Retinal pigment epithelial cell (primary cell): ENCODE results near the gene DCN.

ENCODE experiments used
- DNase-seq: peaks from one replicate; pipeline ENCODE4 v3.0.0-alpha.2; 2010; ENCODE audit warnings: low read depth
- H3K4me3 ChIP-seq: 2 replicates; pipeline ENCODE4 v1.5.1; 2011; ENCODE audit warnings: mild to moderate bottlenecking, low read length, control low read depth, moderate library complexity
- TF ChIP-seq, protein P1 (sequence below): conservative IDR thresholded peaks from 2 replicates; pipeline ENCODE4 v1.5.1; 2011; ENCODE audit warnings: low read depth, low read length, control low read depth, inconsistent platforms

The DCN gene

DNA sequence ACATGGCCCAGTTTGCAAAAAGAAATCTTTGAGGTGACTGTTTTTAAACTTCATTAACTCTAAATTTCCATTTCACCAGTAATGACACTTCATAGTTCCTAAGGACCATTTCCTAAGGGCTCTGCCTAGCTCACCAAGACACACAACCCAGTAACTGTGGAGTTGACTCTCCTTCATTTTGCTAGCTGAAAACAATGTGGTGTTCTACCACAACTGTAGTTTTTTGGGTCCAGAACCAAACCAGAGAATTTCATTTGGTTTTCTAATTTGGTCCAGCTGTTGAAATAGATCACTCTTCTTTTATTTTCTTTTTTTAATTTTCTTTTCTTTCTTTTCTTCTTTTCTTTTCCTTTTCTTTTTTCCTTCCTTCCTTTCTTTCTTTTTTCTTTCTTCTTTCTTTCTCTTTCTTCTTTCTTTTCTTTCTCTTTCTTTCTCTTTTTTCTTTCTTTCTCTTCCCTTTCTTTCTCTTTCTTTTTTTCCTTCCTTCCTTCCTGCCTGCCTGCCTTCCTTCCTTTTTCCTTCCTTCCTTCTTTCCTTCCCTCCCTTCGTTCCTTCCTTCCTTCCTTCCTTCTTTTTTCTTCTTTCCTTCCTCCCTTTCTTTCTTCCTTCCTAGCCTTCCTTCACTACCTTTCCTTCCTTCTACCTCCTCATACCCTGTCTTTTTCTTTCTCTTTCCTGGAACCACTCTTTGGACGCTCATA, 52.8 kb downstream of the DCN start:
- H3K4me3 ChIP-seq, result no peak overlapping the region
- TF ChIP-seq, protein P1, sequence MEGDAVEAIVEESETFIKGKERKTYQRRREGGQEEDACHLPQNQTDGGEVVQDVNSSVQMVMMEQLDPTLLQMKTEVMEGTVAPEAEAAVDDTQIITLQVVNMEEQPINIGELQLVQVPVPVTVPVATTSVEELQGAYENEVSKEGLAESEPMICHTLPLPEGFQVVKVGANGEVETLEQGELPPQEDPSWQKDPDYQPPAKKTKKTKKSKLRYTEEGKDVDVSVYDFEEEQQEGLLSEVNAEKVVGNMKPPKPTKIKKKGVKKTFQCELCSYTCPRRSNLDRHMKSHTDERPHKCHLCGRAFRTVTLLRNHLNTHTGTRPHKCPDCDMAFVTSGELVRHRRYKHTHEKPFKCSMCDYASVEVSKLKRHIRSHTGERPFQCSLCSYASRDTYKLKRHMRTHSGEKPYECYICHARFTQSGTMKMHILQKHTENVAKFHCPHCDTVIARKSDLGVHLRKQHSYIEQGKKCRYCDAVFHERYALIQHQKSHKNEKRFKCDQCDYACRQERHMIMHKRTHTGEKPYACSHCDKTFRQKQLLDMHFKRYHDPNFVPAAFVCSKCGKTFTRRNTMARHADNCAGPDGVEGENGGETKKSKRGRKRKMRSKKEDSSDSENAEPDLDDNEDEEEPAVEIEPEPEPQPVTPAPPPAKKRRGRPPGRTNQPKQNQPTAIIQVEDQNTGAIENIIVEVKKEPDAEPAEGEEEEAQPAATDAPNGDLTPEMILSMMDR, result no peak
- DNase-seq, result no peak

DNA sequence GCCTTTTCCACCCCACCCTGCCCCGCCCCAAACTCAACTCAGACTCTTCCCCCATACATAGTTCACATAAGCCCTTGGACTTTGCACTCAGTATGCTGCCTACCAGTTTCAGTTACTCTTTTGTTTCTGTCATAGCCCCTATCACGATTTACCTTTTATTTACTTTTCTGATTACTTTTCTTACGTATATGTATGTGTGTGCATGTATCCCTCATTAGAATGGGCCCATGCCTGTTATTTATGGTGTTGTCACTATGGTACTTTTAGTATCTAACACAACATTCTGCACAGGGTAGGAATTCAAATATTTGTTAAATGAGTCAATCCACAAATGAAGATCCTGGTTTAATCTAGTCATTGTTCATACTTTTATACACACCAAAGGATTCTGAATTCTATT, 54.9 kb downstream of the DCN start:
- no peak overlapping the region for H3K4me3 ChIP-seq
- TF ChIP-seq, protein P1, result no peak
- no peak for DNase-seq

DNA sequence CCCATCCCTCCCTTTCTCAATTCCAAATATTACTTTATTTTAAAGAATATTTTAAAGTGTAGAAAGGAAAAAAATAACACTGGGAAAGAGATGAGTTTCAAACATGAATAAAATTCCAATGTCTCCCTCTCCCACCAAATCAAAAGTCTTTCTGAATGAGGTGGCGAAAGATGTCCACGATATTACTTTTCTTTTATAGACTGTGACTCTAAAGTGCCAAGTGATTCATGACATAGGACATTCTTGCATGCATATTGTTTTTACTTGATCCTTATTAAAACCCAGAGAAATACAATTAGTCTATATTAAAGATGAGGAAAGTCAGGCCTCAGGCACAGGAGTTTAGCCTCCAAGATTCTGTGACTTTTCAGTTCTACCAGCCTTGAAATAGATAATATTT, 55.3 kb downstream of the DCN start:
- no peak overlapping the region for H3K4me3 ChIP-seq
- DNase-seq, result no peak
- TF ChIP-seq, protein P1, result no peak

DNA sequence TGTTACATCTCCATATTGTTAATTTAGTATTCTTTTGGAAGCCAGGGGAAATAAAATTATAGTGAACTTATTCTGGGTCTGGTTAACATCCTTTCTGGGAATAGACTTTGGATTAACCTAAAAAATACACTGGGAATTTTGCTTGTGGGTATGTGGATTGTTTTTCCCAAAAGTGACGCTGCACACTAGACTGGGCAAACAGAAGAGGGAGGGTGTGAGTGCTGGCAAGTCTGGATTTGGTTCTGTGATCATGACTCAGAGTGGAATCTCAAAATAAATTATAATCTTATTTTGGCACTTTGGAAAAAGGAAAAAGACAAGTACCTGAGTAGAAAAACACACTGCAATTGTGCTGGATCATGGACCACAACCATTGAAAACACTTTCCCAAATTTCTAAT, 56.1 kb downstream of the DCN start:
- TF ChIP-seq, protein P1, result no peak
- DNase-seq, result no peak

DNA sequence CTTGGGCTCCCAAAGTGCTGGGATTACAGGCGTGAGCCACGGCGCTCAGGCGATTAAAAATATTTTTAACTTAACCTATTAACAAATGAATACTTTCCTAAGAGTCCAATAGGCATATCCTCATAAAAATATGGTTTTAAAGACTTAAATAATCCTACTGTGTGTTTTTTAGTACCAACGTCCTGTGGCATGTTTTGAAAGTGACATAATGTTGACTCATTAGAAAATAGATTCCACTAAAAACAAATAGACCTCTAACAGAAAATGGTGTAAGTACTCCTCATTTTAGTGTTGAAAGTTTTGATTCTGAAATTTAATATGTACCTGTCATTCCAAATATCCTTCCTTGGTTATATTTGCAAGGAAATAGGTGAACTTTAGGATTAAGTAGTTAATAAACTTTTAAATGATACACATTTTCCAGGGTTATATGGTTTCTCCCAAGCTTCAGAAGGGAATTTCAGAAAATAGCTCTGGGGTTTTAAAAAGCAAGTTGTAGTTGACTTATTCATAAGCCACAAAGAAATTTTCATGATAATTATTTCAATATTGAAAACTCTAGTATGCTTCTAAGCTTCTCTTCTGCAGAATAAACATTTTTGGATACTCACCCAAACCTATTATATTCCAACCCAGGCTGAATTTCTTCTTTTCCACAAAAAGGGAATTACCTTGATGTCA, 59.2 kb downstream of the DCN start:
- H3K4me3 ChIP-seq, result no peak overlapping the region
- DNase-seq, result no peak
- TF ChIP-seq, protein P1, result no peak

More for the DNA sequence above, 56.1 kb downstream of the DCN start:
- H3K4me3 ChIP-seq, result no peak overlapping the region

DNA sequence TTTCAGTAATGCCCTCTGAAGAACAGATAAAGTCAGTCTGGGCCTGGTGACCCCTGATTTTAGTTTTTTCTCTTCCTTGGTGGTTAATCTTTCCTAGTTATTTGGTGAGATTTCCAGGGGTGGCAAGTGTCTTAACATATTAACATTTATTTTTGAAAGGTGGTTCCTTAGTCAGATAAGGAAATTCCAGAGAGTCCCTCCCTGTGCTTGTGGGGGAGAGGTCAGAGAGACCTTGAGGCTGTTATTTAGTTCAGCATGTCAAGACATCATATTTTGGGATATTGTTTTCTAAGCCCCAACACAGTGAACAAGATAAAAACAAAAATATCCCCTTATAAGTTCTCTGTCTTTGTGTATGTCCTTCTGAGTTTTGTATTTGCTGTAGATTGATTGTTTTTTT, 61.8 kb downstream of the DCN start:
- TF ChIP-seq, protein P1, result no peak
- H3K4me3 ChIP-seq, result no peak overlapping the region
- DNase-seq, result no peak

DNA sequence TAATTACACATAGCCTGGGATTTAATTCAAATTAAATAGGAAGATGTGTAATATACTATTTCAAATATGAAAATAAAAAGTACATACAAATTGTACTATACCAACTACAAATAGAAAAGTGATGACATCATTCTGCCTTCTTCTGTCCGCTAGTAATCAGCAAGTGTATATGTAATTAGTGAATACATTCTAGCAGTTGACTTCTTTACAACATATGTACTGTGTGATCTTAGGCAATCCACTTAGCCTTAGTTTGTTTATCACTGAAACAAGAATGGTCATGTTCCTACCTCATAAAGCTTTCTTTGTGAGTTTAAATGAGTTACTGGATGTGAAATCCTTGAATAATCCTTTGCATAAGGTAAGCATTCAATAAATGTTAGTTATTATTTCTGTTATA, 63.5 kb downstream of the DCN start:
- DNase-seq, result no peak
- TF ChIP-seq, protein P1, result no peak
- H3K4me3 ChIP-seq, result no peak overlapping the region
